Measurements from ENCODE around the gene GRID1. TPM values are rescaled to one million over a fixed set of nuclear protein-coding genes. Genes with fewer than 3 reads are reported as not detected.

The GRID1 gene
- total RNA-seq, 1 experiment from 2014 or later, result 5.6 TPM

- ATAC-seq, result no peak
- DNase-seq (ENCODE audit: low read depth, low spot score), result no peak
- POLR2A ChIA-PET, result no interaction called here
- Histone ChIP-seq H3K4me1 (ENCODE audit: control insufficient read depth in 1 of 2, insufficient read depth in 2 of 2, low read length in 2 of 2) (no peaks in the 10 kb centered on the region; a peak in 1 of 4 replicates), H3K4me3 (replicated peaks in 1 of 2; ENCODE audit: low read depth in 1 of 2, low read length in 2 of 2) (no peak overlapping the region), H3K4me2 (ENCODE audit: low read length) (no peak overlapping the region), H3K27ac (ENCODE audit: low read depth, low read length) (no peak overlapping the region), H3K27me3 (ENCODE audit: insufficient read depth, low read length) (peaks cover 5% of the 10 kb centered on the region; the same call in 1 of the 2 replicates), H3K9ac (ENCODE audit: low read length) (no peak overlapping the region), H3K79me2 (ENCODE audit: insufficient read depth, low read length) (no peaks in the 10 kb centered on the region), H3K9me2 (ENCODE audit: insufficient read depth) (no peaks in the 10 kb centered on the region), H3K36me3 (ENCODE audit: control insufficient read depth in 1 of 2, insufficient read depth in 2 of 2, low read length in 2 of 2) (no peaks in the 10 kb centered on the region), H2AFZ (ENCODE audit: low read depth, low read length, poor library complexity, severe bottlenecking) (no peak overlapping the region), H4K20me1 (ENCODE audit: insufficient read depth) (no peaks in the 10 kb centered on the region), H3K9me3 (ENCODE audit: control insufficient read depth in 1 of 2, insufficient read depth in 1 of 2, low read depth in 1 of 2, low read length in 2 of 2) (no peaks in the 10 kb centered on the region)
- RAD21 ChIA-PET (ENCODE audit: low non-redundant PET in 1 of 2, low total read pairs in 2 of 2, uncharacterized antibody in 2 of 2, unreplicated experiment in 2 of 2), result no interaction called here
- BruUV-seq (replicated peaks), result no TSS peak
- CTCF ChIA-PET, result no interaction called here
- intact Hi-C loops (cut with micrococcal nuclease), result no loop called here
- TF ChIP-seq EZH2 (IDR thresholded peaks at IDR 0.05) (no peak), TCF7L2 (IDR thresholded peaks at IDR 0.05; ENCODE audit: borderline replicate concordance, extremely low read depth, insufficient read depth, insufficient read length) (no peak), CBX3 (IDR thresholded peaks at IDR 0.05; ENCODE audit: low read depth) (no peak), CEBPB (IDR thresholded peaks at IDR 0.05; ENCODE audit: low read depth) (no peak), CTCF (IDR thresholded peaks at IDR 0.05 in 2 of 3, conservative IDR thresholded peaks at IDR 0.05 in 1 of 3; ENCODE audit: borderline replicate concordance in 1 of 3, insufficient read depth in 1 of 3, low read depth in 2 of 3, low read length in 2 of 3) (no peak), SP1 (IDR thresholded peaks at IDR 0.05; ENCODE audit: low read depth) (no peak)
These were observed 754.7 kb downstream of the GRID1 start for GRCh38 chr10:85611746-85612377.

GRCh38 chr10:85611093-85611740, 755.4 kb downstream of the GRID1 start:
- no peak for TF ChIP-seq POLR2AphosphoS5 (IDR thresholded peaks at IDR 0.05; ENCODE audit: low read depth, low read length)
- TF ChIP-seq ZBTB33 (IDR thresholded peaks at IDR 0.05; ENCODE audit: extremely low read depth, insufficient replicate concordance, low read length), result no peak
- no peak for TF ChIP-seq EZH2phosphoT487 (IDR thresholded peaks at IDR 0.05; ENCODE audit: borderline replicate concordance)
- no peak for TF ChIP-seq TCF7L2 (IDR thresholded peaks at IDR 0.05; ENCODE audit: borderline replicate concordance, extremely low read depth, insufficient read depth, insufficient read length)
- TF ChIP-seq SIN3A (IDR thresholded peaks at IDR 0.05; ENCODE audit: low read depth), result no peak
- TF ChIP-seq ATF3 (IDR thresholded peaks at IDR 0.05), result no peak
- no peak for TF ChIP-seq JUND (IDR thresholded peaks at IDR 0.05)
- Histone ChIP-seq H3K9me3 (ENCODE audit: control insufficient read depth in 1 of 2, insufficient read depth in 1 of 2, low read depth in 1 of 2, low read length in 2 of 2) (no peaks in the 10 kb centered on the region), H3K9me2 (ENCODE audit: insufficient read depth) (no peaks in the 10 kb centered on the region), H2AFZ (ENCODE audit: low read depth, low read length, poor library complexity, severe bottlenecking) (no peak overlapping the region), H3K4me1 (ENCODE audit: control insufficient read depth in 1 of 2, insufficient read depth in 2 of 2, low read length in 2 of 2) (no peaks in the 10 kb centered on the region; a peak in 1 of 4 replicates), H3K27ac (ENCODE audit: low read depth, low read length) (no peak overlapping the region), H3K4me2 (ENCODE audit: low read length) (no peak overlapping the region), H3K27me3 (ENCODE audit: insufficient read depth, low read length) (peaks cover 5% of the 10 kb centered on the region; the same call in 1 of the 2 replicates), H3K36me3 (ENCODE audit: control insufficient read depth in 1 of 2, insufficient read depth in 2 of 2, low read length in 2 of 2) (no peaks in the 10 kb centered on the region), H3K79me2 (ENCODE audit: insufficient read depth, low read length) (no peaks in the 10 kb centered on the region), H3K9ac (ENCODE audit: low read length) (no peak overlapping the region), H4K20me1 (ENCODE audit: insufficient read depth) (no peaks in the 10 kb centered on the region), H3K4me3 (replicated peaks in 1 of 2; ENCODE audit: low read depth in 1 of 2, low read length in 2 of 2) (no peak overlapping the region)
- CTCF ChIA-PET, result no interaction called here
- POLR2A ChIA-PET, result no interaction called here
- no peak for ATAC-seq
- intact Hi-C loops (cut with micrococcal nuclease), result no loop called here
- no TSS peak for BruUV-seq (replicated peaks)
- DNase-seq (ENCODE audit: low read depth, low spot score), result no peak
- RAD21 ChIA-PET (ENCODE audit: low non-redundant PET in 1 of 2, low total read pairs in 2 of 2, uncharacterized antibody in 2 of 2, unreplicated experiment in 2 of 2), result no interaction called here

Measured in HCT116 (cell line).